CD4-positive, alpha-beta T cell treated with Interferon alpha-2 for 1 hour (primary cell): ENCODE results near the gene SSH3.

Experiments
- DNase-seq, 2 donors: peaks; one replicate each; pipeline ENCODE4 v3.0.0-alpha.2; 2020 to 2022

The SSH3 gene

DNA sequence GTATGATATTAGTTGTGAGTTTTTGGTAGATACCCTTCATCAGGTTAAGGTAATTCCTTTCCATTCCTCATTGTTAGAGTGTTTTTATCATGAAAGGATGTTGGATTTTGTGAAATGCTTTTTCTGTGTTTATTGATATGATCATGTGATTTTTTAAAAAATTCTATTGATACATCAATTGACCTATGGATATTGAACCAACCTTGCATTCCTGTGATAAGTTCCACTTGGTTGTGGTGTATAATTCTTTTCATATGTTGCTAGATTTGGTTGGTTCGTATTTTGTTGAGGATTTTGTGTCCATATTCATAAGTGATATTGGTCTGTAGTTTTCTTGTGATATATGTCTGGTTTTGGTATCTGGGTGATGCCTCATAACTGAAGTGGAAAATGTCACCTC is 7.5 kb upstream of the SSH3 start:
- DNase-seq, result no peak

DNA sequence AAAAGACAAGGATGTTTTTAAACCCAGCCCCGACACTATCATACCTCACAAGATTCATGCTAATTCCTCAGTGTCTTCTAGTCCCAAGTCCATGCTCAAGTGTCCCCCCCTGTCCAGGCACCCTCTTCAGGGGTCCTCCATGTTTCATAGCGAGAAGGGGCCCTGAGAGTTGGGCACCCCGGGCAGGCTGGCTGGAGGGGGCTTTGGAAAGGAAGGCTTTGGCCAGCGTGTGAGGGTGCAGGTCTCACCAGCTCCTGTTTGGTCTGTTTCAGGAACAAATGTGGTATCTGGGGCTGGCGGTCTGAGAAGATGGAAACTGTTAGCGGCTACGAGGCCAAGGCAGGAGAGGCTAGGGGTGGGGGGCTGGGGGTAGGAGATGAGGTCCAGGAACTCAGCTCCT is 4.5 kb upstream of the SSH3 start:
- DNase-seq, result no peak

DNA sequence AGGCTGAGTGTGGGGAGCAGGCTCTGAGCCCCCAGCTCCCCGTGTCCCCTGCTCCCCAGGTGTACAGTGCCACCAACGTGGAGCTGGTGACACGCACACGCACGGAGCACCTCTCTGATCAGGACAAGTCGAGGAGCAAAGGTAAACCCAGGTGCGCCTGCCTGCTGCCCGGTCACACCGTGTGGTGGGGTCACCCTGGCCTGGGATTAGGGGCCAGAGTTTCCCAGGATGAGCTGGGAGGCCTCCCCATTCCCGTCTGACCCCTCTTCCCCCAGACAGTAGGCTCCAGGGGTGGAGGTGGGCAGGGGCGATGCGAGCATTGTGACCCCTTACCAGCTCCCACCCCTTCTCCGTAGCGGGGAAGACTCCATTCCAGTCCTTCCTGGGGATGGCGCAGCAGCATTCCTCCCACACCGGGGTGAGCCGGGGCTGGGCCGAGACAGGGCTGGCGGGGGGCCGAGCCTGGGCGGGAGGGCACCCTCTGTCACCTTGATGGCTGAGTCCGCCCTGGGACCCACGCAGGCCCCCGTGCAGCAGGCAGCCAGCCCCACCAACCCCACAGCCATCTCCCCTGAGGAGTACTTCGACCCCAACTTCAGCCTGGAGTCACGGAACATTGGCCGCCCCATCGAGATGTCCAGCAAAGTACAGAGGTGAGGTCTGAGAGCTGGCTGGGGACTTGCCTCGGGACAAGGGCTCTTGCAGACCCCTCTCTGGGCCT is 3.7 kb upstream of the SSH3 start:
- no peak for DNase-seq

DNA sequence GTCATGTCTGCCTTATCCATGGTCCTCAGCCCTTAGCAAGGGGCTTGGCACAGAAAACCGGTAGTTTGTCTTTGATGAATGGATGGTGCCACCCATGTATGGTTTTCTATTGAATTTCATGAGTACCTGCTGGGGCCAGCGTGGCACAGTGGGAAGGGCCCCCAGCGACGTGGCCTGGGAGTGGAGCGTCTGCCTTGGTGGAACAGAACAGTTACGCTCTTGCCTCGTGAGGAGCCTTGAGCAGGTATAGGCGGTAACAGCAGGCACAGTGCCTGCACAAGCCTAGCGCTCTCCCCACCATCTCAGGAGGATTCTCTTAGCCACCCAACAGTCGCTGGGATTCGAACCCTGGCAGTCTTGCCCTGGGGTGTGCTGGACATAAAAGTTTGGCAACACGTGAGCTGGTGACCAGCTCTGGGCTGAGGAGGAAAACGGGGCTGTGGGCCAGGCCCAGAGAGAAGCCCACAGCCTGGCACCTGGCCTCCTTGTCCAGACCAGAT is 3.0 kb upstream of the SSH3 start:
- DNase-seq, result no peak

- DNase-seq, result no peak
Observed at GRCh38 chr11:67300756-67301312, 2.5 kb upstream of the SSH3 start.

GRCh38 chr11:67301313-67301921 is 1.9 kb upstream of the SSH3 start:
- no peak for DNase-seq

DNA sequence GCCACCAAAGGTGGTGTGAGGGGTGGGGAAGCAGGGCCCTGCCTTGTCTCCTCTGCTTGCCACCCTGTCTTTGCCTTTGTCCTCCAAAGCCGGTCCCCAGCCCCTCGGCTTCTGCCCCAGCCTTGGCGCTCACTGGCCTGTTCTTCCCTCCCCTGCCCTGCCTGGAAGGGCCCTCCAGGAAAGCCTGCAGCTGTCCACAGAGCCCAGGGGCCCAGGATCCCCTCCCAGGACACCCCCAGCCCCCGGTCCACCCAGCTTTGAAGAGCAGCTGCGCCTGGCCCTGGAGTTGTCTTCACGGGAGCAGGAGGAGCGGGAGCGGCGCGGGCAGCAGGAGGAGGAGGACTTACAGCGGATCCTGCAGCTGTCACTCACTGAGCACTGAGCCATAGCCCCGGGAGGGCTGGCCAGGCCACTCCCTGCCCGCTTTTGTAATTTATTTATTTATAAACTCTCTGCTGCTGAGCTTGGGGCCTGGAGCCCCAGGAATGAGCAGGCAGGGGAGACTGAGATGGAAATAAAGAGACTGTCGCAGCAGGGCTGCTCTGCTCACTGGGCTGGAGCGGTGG is 1.3 kb upstream of the SSH3 start:
- DNase-seq, result no peak

GRCh38 chr11:67302571-67303131 is 679 bp upstream of the SSH3 start:
- no peak for DNase-seq

DNA sequence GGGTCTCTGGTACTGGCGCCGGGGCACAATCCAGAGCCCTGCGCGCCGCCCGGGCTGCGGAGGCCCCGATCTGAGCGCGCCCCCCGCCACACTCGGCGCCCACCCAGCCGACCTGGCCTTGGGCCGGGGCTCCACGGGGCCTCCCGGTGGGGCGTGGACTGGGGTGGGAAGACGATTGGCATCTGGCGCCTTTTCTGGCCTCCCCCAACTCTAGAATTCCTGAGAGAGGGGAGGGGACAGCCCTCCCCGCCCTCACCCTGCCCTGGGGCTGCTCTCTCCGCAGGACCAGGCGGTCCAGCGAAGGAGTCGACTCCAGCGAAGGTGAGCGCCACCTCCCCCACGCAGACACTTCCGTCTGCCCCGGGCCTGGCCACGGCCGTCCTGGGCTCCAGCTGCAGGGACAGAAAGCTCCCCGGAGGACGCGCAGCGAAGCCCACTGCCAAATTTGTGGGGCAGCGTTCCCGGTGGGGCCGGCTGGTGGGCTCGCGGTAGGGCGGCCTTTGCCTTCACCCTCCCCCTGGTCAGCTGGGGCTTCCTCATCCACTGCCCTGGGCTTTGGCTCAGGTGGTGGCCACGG is 593 bp downstream of the SSH3 start:
- DNase-seq, result peak in 1 of 2 donors; percentile 34

GRCh38 chr11:67304511-67305113 is 1.3 kb downstream of the SSH3 start:
- DNase-seq, result no peak

DNA sequence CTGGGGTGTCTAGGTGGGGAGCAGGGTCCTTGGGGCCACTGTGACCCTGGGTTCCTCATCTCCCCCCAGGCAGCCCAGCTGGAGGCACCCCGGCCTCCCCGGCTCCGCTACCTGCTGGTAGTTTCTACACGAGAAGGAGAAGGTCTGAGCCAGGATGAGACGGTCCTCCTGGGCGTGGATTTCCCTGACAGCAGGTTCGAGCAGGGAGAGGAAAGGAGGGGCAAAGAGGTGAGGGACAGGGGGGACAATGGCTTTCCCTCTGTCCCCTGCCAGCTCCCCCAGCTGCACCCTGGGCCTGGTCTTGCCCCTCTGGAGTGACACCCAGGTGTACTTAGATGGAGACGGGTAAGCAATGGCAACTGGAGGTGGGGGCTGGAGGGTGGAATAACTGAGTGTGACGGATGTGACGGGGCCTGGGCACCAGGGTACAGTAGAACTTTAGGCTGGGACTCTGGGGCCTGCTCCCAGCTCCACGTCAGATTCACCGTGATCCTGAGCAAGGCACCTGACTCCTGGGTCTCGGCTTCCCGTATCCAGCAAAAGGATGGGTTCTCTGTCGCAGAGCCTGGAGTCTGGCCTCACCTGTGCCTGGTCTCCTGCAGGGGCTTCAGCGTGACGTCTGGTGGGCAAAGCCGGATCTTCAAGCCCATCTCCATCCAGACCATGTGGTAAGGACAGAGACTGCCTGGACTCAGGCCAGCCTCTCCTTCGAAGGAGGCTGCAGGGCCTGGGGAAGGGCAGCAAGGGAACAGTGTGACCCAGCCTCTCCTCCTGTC is 3.6 kb downstream of the SSH3 start:
- no peak for DNase-seq

- no peak for DNase-seq
Observed at GRCh38 chr11:67307545-67308001, 4.2 kb downstream of the SSH3 start.

DNA sequence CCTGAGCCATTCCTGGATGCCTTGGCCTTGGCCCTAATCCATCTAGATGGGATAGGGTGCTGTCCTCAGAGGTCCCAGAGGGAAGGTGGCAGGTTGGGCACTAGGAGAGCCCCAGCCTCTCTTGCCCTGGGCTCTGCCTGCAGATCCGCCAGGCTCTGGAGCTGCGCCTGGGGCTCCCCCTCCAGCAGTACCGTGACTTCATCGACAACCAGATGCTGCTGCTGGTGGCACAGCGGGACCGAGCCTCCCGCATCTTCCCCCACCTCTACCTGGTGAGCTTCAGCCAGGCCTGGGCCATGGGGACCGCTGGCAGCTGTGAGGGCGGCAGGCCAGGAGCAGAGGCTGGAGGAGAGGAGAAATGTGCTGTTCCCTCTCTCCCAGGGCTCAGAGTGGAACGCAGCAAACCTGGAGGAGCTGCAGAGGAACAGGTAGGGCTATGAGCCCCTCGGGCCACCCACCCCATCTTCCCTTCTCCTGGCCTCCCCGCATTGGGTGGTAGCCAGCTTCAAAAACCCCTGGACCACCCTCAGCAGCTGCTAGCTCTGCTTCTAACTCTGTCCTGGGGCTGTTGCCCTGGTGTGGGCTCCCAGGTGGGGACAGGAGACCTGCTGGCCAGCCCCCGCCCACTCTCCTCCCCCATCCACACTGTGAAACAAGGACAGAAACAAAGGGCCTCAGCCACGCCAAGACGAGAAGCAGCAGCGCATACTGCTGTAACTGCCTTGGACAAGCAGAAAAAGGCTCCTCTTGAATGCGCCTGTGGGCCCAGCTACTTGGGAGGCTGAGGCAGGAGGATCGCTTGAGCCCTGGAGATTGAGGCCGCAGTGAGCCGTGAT is 4.9 kb downstream of the SSH3 start:
- DNase-seq, result no peak

GRCh38 chr11:67309166-67309565 is 5.8 kb downstream of the SSH3 start:
- no peak for DNase-seq

DNA sequence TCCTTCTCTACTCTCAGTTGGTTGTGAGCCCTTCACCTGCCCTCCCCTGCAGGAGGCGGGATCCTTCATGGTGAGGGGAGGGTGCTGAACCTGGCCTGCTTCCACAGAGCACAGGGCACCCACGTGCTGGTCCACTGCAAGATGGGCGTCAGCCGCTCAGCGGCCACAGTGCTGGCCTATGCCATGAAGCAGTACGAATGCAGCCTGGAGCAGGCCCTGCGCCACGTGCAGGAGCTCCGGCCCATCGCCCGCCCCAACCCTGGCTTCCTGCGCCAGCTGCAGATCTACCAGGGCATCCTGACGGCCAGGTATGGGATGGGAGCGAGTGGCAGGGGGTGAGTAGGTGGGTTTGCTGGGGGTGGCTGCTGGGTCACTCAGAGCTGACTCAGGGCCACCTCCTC is 6.3 kb downstream of the SSH3 start:
- no peak for DNase-seq

DNA sequence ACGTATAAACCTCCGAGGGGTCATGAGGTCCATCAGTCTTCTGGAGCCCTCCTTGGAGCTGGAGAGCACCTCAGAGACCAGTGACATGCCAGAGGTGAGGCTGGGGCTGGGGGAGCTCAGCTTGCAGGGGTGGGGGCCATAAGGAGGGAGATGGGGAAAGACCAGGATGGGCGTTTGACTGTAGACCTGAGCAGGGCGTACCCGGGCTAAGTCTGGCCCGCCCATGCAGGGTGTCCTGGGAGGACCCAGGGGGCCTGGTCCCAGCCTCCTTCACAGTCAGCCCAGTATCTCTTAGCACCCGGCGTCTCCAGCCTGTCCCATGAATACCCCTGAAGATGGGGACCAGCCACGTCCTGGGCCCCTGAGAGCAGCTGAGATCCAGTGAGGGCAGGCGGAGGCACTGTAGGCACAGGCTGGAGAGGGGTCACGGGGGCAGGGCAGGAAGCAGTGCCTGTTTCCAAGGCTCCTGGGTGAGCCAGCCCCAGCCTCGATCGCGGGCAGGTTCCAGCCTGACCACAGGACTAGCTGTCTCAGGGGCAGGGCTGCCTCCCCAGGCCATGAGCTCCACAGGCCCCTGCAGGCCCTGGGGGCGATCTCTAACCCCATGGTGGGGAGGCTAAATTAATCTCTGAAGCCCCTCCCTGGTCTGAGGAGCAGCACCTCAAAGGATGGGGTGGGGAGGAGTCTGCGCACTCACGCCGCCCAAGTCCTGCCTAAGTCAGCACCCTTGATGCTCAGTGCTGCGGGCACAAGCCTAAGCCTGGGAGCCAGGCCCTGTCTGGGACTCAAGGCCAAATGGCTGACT is 7.1 kb downstream of the SSH3 start:
- no peak for DNase-seq

GRCh38 chr11:67311051-67311555 is 7.8 kb downstream of the SSH3 start:
- DNase-seq, result no peak

DNA sequence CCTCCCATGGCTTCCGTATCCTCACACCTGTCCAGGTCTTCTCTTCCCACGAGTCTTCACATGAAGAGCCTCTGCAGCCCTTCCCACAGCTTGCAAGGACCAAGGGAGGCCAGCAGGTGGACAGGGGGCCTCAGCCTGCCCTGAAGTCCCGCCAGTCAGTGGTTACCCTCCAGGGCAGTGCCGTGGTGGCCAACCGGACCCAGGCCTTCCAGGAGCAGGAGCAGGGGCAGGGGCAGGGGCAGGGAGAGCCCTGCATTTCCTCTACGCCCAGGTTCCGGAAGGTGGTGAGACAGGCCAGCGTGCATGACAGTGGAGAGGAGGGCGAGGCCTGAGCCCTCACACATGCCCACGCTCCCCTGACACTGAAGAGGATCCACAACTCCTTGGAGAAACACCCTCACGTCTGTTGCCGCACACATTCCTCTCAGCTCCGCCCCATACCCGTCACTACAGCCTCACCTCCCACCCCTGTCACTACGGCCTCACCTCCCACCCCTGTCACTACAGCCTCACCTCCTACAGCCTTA is 8.3 kb downstream of the SSH3 start:
- DNase-seq, result peak in 1 of 2 donors; percentile 39

GRCh38 chr11:67312187-67313021 is 9.1 kb downstream of the SSH3 start:
- DNase-seq, result peak; percentile 33 to 61
